ENCODE data around the gene C1orf87.

The C1orf87 gene

DNA sequence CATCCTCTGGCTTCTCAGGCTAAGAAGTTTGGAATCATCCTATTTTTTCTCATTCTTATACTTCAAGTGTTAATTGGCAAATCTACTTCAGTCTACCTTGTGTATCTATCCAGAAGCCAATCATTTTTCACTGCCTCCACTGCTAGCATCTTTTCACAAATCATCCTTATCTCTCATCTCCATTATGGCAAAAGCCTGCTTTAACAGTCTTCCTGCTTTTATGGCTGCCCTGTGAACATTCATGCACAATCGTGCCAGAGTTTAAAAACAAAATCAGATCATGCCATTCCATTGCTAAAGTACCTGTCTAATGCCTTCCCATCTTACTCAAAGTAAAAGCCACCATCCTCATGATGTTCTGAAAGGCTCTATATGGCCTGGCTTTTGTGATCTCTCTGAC, 127.8 kb downstream of the C1orf87 start:
- intact Hi-C loops (cut with DNase I; ENCODE audit: low total_unique reads) = no loop called here
- TF ChIP-seq, protein P1, sequence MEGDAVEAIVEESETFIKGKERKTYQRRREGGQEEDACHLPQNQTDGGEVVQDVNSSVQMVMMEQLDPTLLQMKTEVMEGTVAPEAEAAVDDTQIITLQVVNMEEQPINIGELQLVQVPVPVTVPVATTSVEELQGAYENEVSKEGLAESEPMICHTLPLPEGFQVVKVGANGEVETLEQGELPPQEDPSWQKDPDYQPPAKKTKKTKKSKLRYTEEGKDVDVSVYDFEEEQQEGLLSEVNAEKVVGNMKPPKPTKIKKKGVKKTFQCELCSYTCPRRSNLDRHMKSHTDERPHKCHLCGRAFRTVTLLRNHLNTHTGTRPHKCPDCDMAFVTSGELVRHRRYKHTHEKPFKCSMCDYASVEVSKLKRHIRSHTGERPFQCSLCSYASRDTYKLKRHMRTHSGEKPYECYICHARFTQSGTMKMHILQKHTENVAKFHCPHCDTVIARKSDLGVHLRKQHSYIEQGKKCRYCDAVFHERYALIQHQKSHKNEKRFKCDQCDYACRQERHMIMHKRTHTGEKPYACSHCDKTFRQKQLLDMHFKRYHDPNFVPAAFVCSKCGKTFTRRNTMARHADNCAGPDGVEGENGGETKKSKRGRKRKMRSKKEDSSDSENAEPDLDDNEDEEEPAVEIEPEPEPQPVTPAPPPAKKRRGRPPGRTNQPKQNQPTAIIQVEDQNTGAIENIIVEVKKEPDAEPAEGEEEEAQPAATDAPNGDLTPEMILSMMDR (IDR thresholded peaks at IDR 0.05) = no peak
- Histone ChIP-seq H3K27me3 (no peaks in the 10 kb centered on the region), H3K36me3 (no peaks in the 10 kb centered on the region), H3K4me1 (no peaks in the 10 kb centered on the region), H3K9me3 (no peaks in the 10 kb centered on the region), H3K4me3 (no peak overlapping the region), H3K27ac (no peak overlapping the region)
- no peak for DNase-seq
